GM12874 (cell line): ENCODE data around the gene DSC1.

Source experiments
- TF ChIP-seq, protein P1 (sequence below): IDR thresholded peaks from 2 replicates; pipeline ENCODE4 v1.5.1; 2011; ENCODE audit warnings: low read depth, mild to moderate bottlenecking, control low read depth, low read length, moderate library complexity; ENCODE audit not compliant: insufficient read depth

DSC1 gene, protein sequence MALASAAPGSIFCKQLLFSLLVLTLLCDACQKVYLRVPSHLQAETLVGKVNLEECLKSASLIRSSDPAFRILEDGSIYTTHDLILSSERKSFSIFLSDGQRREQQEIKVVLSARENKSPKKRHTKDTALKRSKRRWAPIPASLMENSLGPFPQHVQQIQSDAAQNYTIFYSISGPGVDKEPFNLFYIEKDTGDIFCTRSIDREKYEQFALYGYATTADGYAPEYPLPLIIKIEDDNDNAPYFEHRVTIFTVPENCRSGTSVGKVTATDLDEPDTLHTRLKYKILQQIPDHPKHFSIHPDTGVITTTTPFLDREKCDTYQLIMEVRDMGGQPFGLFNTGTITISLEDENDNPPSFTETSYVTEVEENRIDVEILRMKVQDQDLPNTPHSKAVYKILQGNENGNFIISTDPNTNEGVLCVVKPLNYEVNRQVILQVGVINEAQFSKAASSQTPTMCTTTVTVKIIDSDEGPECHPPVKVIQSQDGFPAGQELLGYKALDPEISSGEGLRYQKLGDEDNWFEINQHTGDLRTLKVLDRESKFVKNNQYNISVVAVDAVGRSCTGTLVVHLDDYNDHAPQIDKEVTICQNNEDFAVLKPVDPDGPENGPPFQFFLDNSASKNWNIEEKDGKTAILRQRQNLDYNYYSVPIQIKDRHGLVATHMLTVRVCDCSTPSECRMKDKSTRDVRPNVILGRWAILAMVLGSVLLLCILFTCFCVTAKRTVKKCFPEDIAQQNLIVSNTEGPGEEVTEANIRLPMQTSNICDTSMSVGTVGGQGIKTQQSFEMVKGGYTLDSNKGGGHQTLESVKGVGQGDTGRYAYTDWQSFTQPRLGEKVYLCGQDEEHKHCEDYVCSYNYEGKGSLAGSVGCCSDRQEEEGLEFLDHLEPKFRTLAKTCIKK

DNA sequence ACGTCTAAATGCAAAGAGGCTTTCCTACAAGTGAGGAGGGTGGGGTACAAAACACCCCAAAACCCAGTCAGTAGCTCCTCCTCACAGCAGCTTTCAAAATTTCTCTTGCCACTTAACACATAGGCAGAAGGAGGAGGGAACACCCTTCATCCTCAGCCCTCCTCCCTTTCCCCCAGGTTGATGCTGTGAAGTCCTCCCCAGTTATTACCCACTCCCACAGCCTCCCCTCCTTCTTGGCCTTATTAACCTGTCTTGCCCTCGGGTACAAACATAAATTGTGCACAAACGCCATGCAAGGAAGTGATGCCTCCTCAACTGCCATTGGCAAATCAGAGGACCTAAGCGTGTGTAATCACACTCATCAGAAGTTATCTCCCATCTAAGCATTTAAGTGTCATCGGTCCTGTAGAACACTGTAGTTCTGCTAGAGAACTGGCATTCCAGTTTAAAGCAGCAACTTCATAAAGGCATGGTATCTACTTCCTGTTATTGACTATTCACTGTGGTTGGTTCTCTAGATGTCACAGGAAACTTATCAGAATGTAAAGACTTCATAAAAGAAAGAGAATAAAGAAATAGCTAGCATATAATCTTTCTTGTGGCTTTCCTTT, at the start of gene DSC1:
TSS of gene DSC1 (minus strand) at position 32 of the 611 bp plus-strand sequence. CDS start 262 bp downstream, outside the sequence.
- TF ChIP-seq, protein P1, sequence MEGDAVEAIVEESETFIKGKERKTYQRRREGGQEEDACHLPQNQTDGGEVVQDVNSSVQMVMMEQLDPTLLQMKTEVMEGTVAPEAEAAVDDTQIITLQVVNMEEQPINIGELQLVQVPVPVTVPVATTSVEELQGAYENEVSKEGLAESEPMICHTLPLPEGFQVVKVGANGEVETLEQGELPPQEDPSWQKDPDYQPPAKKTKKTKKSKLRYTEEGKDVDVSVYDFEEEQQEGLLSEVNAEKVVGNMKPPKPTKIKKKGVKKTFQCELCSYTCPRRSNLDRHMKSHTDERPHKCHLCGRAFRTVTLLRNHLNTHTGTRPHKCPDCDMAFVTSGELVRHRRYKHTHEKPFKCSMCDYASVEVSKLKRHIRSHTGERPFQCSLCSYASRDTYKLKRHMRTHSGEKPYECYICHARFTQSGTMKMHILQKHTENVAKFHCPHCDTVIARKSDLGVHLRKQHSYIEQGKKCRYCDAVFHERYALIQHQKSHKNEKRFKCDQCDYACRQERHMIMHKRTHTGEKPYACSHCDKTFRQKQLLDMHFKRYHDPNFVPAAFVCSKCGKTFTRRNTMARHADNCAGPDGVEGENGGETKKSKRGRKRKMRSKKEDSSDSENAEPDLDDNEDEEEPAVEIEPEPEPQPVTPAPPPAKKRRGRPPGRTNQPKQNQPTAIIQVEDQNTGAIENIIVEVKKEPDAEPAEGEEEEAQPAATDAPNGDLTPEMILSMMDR = no peak

DNA sequence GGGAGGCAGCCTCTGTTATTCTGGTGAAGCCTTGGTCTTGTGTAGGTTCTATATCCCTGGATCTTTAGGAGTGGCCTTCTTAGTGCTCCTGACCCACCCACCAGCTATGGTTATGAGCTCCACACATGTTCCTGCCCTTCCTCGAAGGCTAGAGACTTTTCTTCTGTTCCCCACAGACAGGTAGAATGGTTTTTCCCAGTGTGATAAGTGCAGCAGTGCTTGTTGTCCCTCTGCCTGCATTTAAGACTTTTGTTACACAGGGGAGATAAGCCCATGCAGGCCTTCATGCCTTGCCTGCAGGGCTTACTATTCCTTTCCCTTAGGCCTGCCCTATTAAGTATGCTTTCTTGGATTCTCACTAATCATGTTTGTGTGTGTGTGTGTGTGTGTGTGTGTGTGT, 48.4 kb upstream of the DSC1 start:
- TF ChIP-seq, protein P1 = no peak

DNA sequence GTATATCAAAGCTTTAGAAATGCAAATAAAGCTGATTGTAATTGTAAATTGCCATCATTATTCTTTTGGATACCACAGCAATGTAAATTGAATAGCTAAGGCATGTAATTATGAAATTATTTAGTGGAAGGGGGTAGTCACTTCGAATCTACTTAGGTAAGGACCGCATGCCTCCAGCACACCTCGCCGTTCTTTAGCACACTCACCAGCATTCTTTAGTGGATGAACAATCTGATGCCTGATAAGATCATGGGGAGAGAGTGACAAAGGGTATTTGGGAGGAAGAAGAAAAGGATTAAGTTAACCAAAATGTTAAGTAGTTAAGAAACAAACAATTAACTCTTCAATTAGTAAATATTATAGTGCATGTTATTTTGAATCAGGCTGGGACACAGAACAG, 46.4 kb upstream of the DSC1 start:
- TF ChIP-seq, protein P1 = no peak

DNA sequence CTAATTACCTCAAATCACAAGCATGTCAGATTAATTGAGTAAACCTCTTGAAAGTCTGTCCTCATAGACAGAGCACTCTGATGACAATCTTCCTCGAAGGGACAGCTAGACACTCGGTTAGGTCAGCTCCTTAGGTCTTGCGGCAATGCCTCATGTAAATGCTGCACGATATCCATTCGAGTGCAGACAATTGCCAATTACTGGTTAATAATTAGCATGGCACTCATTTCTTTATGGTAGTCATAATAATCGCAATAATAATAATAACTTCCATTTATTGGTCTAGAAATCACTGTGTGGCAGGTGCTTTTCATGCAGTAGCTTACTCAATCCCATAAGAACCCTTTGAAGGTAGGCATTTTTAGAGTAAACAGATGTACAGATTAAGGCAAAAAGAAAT, 44.7 kb upstream of the DSC1 start:
- TF ChIP-seq, protein P1 = no peak

DNA sequence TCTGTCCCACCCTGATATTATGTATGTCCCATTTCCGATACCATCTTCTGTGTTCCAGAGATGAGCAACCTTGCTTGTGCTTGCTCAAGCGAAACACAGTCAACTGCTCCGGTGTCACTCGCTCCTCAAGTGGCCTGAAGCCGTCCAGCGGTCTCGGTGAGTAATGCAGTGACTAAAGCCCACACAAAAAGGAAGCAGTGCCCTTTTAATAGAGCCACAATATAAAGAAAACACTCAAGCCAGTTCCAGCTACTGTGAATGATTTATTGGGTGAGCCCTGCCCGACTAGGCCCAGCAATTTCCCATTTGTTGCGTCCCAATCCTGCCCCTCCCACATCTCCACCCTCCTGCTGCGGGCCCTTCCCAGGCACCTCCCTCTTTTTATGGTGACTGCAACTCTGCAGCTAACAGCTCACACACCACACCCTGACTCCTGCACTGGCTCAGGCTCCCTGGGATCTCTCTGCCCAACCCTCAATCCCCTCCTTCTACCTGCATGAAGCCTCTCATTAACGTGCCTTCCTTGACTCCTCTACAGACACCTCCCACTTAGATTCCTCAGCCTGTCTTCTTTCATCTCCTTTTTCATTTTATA, 44.2 kb upstream of the DSC1 start:
- TF ChIP-seq, protein P1 = peak; percentile 59; the same call in 1 of the 2 replicates

DNA sequence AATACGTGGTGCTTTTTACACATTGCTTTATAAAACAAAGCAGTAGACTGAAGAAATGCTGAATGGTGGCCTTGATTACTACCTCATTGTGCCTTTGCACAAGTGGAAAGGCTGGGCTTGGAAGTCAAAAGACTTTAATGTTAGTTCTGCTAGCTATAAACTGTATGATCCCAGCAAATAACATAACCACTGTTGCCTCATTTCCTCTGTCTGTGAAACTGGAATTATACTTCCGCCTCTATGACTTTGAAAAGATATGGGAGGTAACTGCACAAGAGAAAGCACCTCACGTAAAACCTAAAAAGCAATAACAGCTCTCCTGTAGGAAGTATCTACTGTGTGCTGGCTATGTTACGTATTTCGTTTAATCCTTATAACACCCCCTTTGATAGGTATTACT, 43.4 kb upstream of the DSC1 start:
- TF ChIP-seq, protein P1 = no peak
